ENCODE data around the gene SEPTIN2.
"Not testable (repeated sequence)": the region's sequence is repeated elsewhere in the genome, so short reads cannot be mapped to it uniquely, and the experiment has no call there.

Gene SEPTIN2

DNA sequence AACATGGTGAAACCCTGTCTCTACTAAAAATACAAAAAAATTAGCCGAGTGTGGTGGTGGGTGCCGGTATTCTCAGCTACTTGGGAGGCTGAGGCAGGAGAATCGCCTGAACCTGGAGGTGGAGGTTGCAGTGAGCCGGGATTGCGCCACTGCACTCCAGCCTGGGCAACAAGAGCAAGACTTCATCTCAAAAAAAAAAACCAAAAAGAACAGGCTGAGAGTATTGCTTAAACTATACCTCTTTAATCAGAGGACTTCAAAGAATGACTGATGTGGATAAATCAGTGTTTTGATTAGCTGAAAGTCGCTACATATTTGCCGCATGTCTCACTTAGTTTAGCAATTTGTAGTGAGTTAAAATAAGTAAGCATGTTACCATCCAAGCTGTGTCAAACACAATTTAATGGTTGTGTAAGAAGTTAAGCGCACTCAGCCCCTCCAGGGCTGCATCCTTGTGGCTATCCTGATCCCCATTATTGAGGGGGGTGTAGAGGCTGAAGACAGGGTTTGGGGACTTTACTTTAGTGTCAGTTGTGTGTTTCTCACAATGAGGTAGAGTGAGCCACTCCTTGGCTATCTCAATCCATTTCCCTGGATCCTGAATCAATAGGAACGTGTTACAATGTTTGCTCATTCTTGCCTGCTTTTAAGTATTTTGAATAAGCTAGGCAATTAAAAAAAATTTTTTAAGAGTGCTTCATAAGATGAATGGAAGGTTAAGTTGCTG, 29.4 kb downstream of the SEPTIN2 start:
- DNase-seq (ENCODE audit: extremely low spot score, insufficient read length, low read depth) (no peak), FAIRE-seq (no peak)

DNA sequence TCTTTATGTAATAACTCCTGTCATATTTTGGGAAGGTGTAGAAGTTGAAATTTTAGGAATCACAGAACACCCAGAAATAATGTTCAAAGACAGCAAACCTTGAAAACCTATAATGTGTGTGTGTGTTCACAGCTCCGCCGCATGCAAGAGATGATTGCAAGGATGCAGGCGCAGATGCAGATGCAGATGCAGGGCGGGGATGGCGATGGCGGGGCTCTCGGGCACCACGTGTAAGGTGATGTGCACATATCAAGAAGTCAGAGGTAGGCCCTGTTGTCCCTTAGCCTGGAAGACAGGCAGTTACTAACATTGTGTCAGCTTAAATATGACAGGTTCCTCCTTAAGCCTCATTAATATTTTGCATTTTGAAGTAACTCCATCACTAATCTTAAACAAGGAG, 34.2 kb downstream of the SEPTIN2 start:
- no peak for FAIRE-seq

DNA sequence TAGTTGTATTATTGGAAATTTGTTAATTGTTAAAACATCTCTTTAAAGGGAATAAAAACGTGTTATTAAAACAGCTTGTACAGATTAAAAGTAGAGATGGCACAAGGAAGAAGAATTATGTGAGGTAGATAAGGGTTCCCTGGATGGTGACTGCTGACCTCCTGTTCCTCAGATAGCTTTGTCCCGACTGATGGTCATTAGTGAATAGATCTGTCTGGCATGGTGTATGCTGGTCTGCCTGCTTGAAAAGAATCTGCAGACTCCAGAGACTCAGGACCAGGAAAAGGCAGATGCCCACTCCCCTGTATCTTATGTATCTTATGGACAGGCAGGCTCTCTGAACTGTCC, 34.8 kb downstream of the SEPTIN2 start:
- DNase-seq (ENCODE audit: extremely low spot score, insufficient read length, low read depth): no peak
- no peak for FAIRE-seq

More for the DNA sequence above, 34.2 kb downstream of the SEPTIN2 start:
- DNase-seq (ENCODE audit: extremely low spot score, insufficient read length, low read depth): no peak

DNA sequence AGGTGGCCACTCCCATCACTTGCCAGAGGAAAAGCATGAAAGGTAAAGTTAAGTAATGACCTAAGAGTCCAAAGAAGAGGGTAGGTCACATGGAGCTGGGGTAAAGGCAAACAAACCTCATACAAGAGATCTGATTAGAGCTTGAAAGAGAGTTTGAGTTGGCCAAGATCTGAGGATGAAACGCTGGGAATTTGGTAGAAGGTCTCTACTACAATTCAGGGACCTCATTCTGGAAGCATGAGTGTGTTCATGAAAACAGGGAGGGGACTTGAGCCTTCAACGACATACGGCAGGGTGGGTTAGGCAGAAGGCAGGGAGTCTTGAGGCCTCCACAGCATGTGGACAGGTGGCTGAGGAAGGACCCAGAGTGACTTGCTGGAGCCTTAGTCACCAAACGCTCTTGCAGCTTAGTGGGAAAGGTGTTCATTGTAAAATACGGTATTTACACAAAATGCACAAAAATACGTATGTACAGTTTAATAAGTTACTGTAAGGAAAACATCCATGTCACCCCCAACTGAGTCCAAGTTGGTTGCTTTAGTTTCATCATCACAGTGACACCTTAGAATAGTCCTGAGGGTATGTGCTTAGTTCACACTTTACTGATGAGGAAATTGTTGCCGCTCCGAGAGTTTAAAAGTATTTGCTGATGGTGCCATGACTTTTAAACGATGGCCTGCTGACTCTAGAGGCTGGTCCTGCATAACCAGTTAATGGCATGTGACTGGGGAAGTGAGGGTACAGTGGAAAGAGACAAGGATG, 35.3 kb downstream of the SEPTIN2 start:
- FAIRE-seq (no peak), DNase-seq (ENCODE audit: extremely low spot score, insufficient read length, low read depth) (no peak)

DNA sequence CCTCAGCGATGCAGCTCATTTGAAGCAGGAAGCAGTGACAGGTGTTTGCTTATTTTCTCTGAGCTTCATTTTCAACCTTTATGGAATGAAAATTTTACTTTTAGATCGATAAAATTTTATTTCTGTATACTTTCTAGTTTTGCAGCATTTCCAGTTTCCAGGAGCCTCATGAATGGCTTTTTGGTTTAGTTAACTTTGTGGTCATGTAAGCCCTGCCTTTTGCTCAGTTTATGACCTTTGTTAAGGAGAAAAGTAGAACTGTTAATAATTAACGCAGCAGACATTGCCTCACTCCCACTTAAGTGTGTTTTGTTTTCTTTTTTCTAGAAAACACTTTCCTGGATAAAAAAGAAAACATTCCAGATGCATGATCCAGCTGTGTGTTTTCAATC, 35.9 kb downstream of the SEPTIN2 start:
- DNase-seq (ENCODE audit: extremely low spot score, insufficient read length, low read depth): no peak
- no peak for FAIRE-seq

DNA sequence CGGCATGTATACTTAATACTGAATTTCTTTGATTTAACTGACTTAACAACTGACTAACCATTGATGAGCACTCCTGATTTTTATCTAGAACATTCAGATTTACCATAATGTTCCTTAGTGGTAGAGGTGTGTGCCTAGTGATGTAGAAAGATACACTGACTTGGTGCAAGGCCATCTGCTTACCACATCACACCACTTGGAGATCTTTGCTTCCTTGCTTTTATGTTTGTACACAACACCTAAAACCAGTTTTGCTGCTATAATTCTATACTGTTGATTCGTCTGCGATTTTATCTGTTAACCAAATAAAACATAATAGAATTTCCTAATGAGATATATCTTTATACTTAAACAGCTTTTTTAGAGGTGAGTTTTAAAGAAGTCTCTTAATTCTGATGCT, 36.5 kb downstream of the SEPTIN2 start:
- no peak for DNase-seq (ENCODE audit: extremely low spot score, insufficient read length, low read depth)
- FAIRE-seq: no peak

DNA sequence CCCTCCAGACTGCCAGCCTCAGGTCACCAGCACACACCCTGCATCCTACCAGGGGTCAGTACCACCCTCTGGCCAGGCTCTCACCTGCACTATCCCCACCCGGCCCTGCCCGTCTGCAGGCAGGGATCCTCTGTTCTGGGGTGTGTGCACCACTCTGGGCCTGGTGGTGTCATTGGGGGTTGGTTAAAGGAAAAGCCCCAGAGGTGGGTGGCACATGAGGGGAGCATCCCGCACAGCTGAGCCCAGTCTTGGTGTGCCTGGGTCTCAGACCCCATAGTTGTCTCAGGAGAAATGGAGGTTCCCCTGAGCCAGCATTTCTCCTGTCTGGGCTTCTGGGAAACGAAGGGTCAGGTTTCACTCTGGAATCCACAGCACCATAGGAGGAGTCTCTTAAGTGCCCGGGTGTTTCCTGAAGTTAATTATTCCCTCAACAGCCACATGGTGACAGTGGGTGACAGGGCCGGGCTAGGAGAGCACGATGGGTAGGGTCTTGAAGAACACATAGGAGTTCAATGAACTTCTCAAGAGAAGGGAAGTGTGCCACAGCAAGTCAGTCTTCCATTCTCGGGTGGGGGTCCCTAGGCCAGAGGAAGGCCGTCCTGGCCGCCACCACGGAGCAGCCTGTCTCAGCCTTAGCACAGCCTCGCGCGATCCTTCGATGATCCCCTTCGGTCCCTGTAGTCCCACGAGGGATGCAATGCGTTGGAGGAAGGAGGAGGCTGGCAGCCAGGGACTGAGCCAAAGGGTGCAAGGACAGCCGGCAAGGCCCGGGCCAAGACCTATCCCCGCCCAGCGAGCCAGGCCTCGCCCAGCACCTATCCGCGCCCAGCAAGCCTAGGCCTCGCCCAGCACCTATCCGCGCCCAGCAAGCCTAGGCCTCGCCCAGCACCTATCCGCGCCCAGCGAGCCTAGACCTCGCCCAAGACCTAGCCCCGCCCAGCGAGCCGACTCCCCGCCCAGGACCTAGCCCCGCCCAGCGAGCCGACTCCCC, 39.2 kb downstream of the SEPTIN2 start:
- DNase-seq (ENCODE audit: extremely low spot score, insufficient read length, low read depth) (no peak), FAIRE-seq (peak; percentile 58)

DNA sequence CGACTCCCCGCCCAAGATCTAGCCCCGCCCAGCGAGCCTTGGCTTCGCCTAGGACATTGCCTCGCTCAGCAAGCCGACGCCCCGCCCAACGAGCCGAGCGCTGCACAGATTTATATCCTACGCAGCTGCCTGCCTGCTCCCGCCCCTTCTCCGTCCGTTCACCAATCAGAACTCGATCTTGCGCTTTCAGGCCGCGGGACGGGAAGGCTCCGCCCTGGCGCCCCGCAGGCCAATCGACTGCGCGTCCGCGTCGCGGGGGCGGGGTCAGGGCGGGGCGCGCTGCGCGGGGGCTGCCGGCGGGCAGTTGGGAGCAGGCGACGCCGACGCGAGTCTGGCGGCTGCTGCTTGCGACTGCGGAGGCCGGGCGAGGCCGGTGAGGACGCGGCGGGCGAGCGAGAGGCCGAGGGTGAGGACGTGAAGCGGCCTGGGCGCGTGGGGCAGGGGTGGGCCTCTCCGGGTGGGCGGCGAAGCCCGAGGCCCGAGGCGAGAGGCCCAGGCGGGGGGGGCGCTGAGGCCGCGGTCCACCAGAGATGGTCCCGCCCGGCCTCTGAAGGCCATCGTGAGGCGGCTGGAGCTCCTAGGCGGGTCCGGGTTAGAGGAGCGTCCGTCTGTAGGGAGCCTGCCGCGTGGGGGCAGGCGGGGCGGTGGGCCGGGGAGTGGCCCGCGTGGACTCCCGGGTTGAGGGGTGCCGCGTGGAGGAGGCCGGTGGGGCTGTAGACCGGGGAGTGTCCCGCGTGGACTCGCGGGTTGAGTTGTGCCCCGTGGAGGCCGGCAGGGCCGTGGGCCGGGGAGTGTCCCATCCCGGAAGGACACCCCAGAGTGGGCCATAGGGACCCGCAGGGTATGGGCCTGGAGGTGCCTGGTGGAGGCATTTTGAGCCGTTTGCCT, 40.5 kb downstream of the SEPTIN2 start, which contains the start of gene FARP2:
Gene FARP2, plus strand, starts transcription at position 303 of the 888 bp plus-strand sequence. CDS start 16,823 bp downstream, outside the sequence.
- FAIRE-seq (peak; percentile 90), DNase-seq (ENCODE audit: extremely low spot score, insufficient read length, low read depth) (peak; percentile 68)

DNA sequence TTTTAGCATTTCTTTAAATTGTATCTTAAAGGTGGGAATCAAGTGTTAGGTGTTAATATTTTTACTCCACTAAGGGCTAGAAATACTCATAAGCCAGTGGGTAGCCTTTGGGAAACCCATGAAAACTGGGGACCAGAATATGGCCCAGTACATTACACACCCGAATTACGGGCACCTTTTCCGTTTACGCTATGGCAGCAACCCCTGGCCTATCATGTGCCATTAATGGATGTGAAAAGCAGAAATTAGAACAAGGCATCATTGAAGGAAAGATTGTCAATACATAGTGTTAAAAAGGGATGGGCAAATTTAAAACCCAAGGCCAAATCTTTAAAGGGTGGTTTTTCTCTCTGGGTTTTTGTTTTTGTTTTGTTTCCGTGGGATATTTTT, 41.1 kb downstream of the SEPTIN2 start:
- DNase-seq (ENCODE audit: extremely low spot score, insufficient read length, low read depth) (no peak), FAIRE-seq (peak; percentile 45)

DNA sequence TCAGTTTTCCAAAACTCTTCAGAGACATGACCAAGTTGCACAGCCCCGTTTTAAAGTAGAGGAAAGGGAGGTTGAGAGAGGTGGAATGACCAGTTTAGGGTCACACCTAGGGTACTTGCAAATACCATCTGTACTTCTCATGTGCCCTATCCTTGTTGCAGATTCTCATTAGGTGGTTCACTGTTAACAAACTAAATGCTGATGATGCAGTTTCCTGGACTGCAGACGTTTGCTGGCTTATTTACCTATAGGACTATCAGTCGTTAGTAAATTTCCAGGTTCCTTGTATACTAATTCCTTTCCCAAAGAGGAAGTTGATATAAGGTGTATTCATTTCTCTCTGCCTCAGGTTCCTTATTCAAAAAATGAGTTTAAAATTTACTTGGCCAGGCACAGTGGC, 41.8 kb downstream of the SEPTIN2 start:
- DNase-seq (ENCODE audit: extremely low spot score, insufficient read length, low read depth) (no peak), FAIRE-seq (no peak)

DNA sequence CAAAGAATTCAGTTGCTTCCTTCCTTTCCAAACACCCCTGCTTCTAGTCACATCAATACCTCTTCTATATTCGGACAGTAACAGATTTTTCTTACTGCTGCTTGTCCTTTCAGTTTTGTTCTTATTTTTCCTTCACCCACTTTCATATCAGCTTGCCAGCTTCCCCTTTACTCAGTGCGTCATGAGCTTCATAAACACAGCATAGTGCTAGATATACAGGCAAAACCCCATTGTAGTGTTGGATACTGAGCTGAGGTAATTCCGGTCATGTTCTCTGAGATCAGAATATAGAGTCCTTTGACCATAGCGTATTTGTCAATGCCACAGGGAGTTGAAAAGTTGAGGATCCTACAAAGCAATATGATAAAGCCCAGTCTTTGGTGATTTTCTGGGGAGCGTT, 42.7 kb downstream of the SEPTIN2 start:
- DNase-seq (ENCODE audit: extremely low spot score, insufficient read length, low read depth): peak; percentile 35
- FAIRE-seq: peak; percentile 95

DNA sequence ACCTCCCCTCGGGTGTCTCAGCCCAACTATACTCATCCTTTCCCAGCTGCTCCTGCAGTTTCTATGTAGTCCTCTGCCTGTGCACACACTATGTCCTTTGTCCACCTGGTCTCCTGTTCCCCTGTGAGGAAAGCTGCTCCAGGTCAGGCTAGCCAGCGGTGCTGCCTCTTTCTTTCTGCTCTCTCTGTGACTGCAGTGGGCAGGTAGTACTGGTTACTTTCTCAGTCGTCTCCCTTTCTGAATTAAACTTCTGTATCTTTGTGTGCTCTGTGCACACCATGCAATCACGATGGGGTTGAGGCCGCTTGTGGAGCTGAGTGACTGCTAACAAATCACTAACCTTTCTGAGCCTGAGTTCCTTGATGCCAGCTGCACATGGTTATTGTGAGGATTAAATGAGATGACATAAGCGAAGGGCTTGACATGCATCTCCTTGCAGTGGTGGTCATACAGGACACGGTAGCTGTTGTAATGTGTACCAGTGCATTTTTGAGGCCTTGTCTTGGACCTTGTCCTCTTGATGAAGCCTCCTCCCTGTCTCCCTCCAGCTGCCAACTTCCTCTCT, 43.8 kb downstream of the SEPTIN2 start:
- FAIRE-seq (no peak), DNase-seq (ENCODE audit: extremely low spot score, insufficient read length, low read depth) (no peak)

DNA sequence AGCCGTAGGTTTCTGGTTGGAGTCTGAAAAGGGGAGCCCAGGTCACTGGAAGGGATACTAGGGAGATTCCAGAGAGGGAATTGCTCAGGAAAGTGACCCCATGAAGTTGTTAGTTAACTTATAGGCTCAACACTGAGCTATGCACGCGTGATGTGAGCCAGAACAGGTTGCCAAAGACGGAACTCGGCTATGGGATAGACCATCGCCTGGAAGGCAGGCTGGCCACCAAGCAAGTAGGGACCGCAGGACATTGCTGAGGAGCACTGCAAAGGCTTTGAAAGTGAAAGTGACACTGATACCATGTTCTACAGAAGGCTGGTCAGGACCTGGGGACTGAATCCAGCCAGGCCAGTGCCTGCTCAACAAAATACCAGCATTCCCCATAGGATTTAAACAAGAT, 47.7 kb downstream of the SEPTIN2 start:
- FAIRE-seq (no peak), DNase-seq (ENCODE audit: extremely low spot score, insufficient read length, low read depth) (no peak)

DNA sequence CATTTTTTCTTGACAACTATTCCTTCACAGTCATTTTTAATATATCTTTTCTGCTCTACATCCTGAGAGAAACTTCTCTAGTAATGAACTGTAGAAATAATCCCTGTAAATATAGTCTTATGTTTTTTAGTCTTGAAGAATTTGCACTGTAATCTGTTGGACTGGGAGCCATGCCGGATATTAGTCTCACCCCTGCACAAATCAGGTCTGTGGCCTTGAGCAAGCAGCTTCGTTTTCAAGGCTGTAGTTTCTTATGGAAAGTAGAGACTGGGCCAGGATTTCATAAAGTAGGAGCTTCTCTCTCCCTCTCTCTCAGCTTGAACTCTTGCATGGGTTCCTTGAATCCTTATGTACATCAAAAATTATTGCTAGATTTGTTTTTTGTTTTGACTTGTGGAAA, 49.1 kb downstream of the SEPTIN2 start:
- FAIRE-seq (no peak), DNase-seq (ENCODE audit: extremely low spot score, insufficient read length, low read depth) (no peak)

DNA sequence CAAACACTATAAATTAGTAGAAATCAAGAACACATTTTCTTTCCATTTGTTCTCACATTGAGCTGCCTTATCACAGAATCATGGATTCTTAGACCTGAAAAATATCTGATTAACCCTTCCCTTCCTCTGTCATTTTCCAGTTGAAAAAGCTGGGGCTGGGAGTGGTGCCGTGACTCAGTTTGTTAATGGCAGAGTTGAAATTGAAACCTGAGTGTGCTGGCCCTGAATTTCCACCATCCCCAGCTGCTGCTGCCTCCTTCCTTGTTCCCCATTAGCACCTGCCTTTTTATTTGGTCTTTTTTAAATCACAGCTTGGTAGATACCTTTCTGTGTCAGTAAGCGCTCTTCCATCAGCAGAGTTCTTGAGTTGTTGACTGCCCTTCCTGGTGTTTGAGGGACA, 51.0 kb downstream of the SEPTIN2 start:
- FAIRE-seq (peak; percentile 79), DNase-seq (ENCODE audit: extremely low spot score, insufficient read length, low read depth) (no peak)

DNA sequence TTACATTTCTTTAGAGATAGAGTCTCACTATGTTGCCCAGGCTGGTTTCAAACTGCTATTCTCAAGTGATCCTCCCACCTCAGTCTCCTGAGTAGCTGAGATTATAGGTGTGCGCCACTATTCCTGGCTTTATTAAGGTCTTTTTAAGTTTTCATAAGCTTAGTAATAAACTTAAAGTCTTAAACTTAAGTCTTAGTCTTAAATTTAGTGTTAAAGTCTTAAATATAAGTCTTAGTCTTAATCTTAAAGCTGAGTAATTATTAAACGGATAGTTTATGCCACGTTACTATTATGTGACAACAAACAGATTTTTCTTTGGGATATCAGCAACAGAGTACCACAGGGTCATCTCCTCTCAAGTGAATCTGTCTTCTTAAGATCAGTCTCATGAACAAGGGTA, 52.9 kb downstream of the SEPTIN2 start:
- FAIRE-seq: no peak

DNA sequence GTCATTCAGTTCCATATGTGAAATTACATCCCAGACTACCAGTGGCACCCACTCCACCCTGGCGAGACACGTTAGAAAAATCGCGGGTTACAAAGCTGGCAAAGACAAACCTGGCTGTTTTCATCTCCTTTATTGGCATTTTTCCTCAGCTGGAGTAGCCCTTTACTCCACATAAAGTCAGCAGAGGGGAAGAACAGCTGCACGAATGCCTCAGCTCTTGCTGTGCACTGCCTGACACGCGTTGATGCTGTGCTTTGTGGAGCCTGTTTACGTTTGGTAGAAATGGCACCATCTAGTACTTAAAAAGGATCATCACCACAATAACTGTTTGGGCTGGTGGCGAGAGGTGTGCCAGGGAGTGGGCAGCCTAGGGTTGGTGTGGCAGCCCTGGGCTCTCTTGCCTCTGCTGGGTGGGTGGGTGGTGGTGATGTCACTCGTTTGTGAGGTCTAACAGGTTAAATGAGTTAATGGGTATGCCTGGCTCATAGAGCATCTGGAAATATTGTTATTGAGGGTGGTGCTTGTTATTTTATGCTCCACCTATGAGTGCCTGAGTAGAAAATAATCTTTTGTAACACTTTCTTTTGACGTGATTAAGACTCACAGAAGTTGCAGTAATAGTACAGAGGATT, 56.8 kb downstream of the SEPTIN2 start:
- no peak for DNase-seq (ENCODE audit: extremely low spot score, insufficient read length, low read depth)
- FAIRE-seq: no peak

More for the DNA sequence above, 52.9 kb downstream of the SEPTIN2 start:
- no peak for DNase-seq (ENCODE audit: extremely low spot score, insufficient read length, low read depth)

DNA sequence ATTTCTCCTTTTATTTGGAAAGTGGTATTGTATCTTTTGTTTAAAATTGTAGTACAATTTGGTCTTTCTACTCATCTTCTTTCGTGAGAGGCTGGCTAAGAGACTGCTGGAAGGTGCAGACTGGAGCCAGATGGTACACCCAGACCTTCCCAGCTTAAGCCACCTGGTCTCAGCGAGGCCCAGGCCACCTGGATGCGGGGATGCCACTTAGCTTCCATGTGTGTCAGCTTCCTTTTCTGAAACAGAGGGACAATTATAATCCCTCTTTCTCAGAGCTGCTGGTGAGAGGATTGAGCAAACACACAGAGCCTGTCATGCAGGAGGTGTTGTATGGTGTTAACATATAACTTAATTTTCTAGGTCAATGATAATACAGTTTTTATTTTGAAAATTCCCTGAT, 57.7 kb downstream of the SEPTIN2 start:
- FAIRE-seq (no peak), DNase-seq (ENCODE audit: extremely low spot score, insufficient read length, low read depth) (no peak)

DNA sequence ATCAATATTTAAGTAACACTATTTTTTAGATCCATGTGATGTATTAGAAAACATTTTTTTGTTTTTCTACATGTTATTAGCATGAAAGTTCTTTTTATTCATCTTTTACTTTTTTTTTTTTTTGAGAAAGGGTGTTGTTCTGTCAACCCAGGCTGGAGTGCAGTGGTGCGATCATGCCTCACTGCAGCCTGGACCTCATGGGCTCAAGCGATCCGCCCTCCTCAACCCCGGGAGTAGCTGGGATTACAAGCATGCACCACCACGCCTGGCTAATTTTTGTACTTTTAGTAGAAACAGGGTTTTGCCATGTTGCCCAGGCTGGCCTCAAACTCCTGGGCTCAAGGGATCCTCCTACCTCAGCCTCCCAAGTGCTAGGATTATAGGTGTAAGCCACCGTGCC, 58.2 kb downstream of the SEPTIN2 start:
- FAIRE-seq: peak; percentile 56
- DNase-seq (ENCODE audit: extremely low spot score, insufficient read length, low read depth): not testable (repeated sequence)

Data from GM18507 (cell line).